Measurements from ENCODE around the gene MISFA. TPM values are rescaled to one million over a fixed set of nuclear protein-coding genes. Genes with fewer than 3 reads are reported as not detected.

The MISFA gene
- polyA plus RNA-seq, 1 donor (not counting 4 experiments of a cell fraction or from before 2014, with no cell fraction given): 0.63 TPM

GRCh38 chr11:18618342-18619025 lies 18.9 kb downstream of the MISFA start:
- H3K4me3 ChIP-seq (ENCODE audit: control insufficient read depth in 2 of 3, extremely low read depth in 1 of 3, insufficient read depth in 2 of 3, low read depth in 1 of 3, low read length in 3 of 3): no peak overlapping the region
- H3K79me2 ChIP-seq (ENCODE audit: control insufficient read depth, insufficient read depth, low read length): peaks cover 60% of the 10 kb centered on the region
- H4K20me1 ChIP-seq (ENCODE audit: control insufficient read depth, extremely low read depth, insufficient read depth, low read length): no peaks in the 10 kb centered on the region
- no peaks in the 10 kb centered on the region for H3K9me3 ChIP-seq (ENCODE audit: control insufficient read depth, low read depth, low read length)
- H3K27me3 ChIP-seq (ENCODE audit: control insufficient read depth, extremely low read depth, insufficient read depth, low read length): no peaks in the 10 kb centered on the region
- peaks cover 4 to 11% of the 10 kb centered on the region in 2 experiments for H3K36me3 ChIP-seq (ENCODE audit: control insufficient read depth in 2 of 2, extremely low read depth in 1 of 2, insufficient read depth in 2 of 2, low read length in 2 of 2)
- H3K4me1 ChIP-seq (ENCODE audit: control insufficient read depth, extremely low read depth, insufficient read depth, low read length): peaks cover 5% of the 10 kb centered on the region
- dilution Hi-C loops (cut with MboI; ENCODE audit: extremely low pct_ligation_motif_present, low sequenced_read_pairs): no loop called here
- DNase-seq (ENCODE audit: low read depth, low spot score): no peak
- no peak overlapping the region for H3K9ac ChIP-seq (ENCODE audit: control insufficient read depth, extremely low read depth, insufficient read depth, low read length)
- FAIRE-seq: no peak
- TF ChIP-seq CTCF (optimal IDR thresholded peaks at IDR 0.05 in 1 of 3, IDR thresholded peaks at IDR 0.05 in 1 of 3, conservative IDR thresholded peaks at IDR 0.05 in 1 of 3; ENCODE audit: extremely low read depth in 1 of 3, insufficient read depth in 2 of 3, low read length in 3 of 3): no peak
- no peak for TF ChIP-seq EZH2 (IDR thresholded peaks at IDR 0.05; ENCODE audit: low read length)
- H3K9me1 ChIP-seq (ENCODE audit: control insufficient read depth, extremely low read depth, insufficient read depth, low read length): no peaks in the 10 kb centered on the region
- no peak overlapping the region for H2AFZ ChIP-seq (ENCODE audit: control insufficient read depth, low read length)
- no peak overlapping the region for H3K27ac ChIP-seq (ENCODE audit: control insufficient read depth, insufficient read depth, low read length)
- no peak overlapping the region for H3K4me2 ChIP-seq (ENCODE audit: control insufficient read depth, extremely low read depth, insufficient read depth, low read depth, low read length)

GRCh38 chr11:18623707-18624106 lies 24.1 kb downstream of the MISFA start:
- H3K9ac ChIP-seq (ENCODE audit: control insufficient read depth, extremely low read depth, insufficient read depth, low read length): no peak overlapping the region
- dilution Hi-C loops (cut with MboI; ENCODE audit: extremely low pct_ligation_motif_present, low sequenced_read_pairs): no loop called here
- H3K4me1 ChIP-seq (ENCODE audit: control insufficient read depth, extremely low read depth, insufficient read depth, low read length): peaks cover under 1% of the 10 kb centered on the region
- H2AFZ ChIP-seq (ENCODE audit: control insufficient read depth, low read length): no peak overlapping the region
- TF ChIP-seq CTCF (optimal IDR thresholded peaks at IDR 0.05 in 1 of 3, IDR thresholded peaks at IDR 0.05 in 1 of 3, conservative IDR thresholded peaks at IDR 0.05 in 1 of 3; ENCODE audit: extremely low read depth in 1 of 3, insufficient read depth in 2 of 3, low read length in 3 of 3): no peak
- no peak for TF ChIP-seq EZH2 (IDR thresholded peaks at IDR 0.05; ENCODE audit: low read length)
- no peaks in the 10 kb centered on the region for H3K27me3 ChIP-seq (ENCODE audit: control insufficient read depth, extremely low read depth, insufficient read depth, low read length)
- FAIRE-seq (no peak), DNase-seq (ENCODE audit: low read depth, low spot score) (no peak)
- no peaks in the 10 kb centered on the region for H3K36me3 ChIP-seq (ENCODE audit: control insufficient read depth in 2 of 2, extremely low read depth in 1 of 2, insufficient read depth in 2 of 2, low read length in 2 of 2)
- peaks cover 91% of the 10 kb centered on the region for H3K79me2 ChIP-seq (ENCODE audit: control insufficient read depth, insufficient read depth, low read length)
- no peak overlapping the region for H3K4me2 ChIP-seq (ENCODE audit: control insufficient read depth, extremely low read depth, insufficient read depth, low read depth, low read length)
- no peaks in the 10 kb centered on the region for H4K20me1 ChIP-seq (ENCODE audit: control insufficient read depth, extremely low read depth, insufficient read depth, low read length)
- H3K27ac ChIP-seq (ENCODE audit: control insufficient read depth, insufficient read depth, low read length): no peak overlapping the region
- H3K9me3 ChIP-seq (ENCODE audit: control insufficient read depth, low read depth, low read length): no peaks in the 10 kb centered on the region
- H3K4me3 ChIP-seq (ENCODE audit: control insufficient read depth in 2 of 3, extremely low read depth in 1 of 3, insufficient read depth in 2 of 3, low read depth in 1 of 3, low read length in 3 of 3): no peak overlapping the region
- no peaks in the 10 kb centered on the region for H3K9me1 ChIP-seq (ENCODE audit: control insufficient read depth, extremely low read depth, insufficient read depth, low read length)
